ENCODE measurements around the gene ASB6. TPM values are rescaled to one million over a fixed set of nuclear protein-coding genes. Genes with fewer than 3 reads are reported as not detected.

Gene ASB6
- polyA plus RNA-seq, 2 of the 4 experiments (the other 2 are of a cell fraction): 9.2 to 17.3 TPM

- ChIA-PET CTCF (interaction anchor here (0.6 to 23.2 kb wide), 21 partner anchors 11 to 588 kb away, joined by 3 to 653 read pairs (median 4); no protein-coding TSS in a partner anchor), POLR2A (interaction anchor here (1.0 kb wide), 1 partner anchor 157 kb away, joined by 5 read pairs; no protein-coding TSS in a partner anchor)
- Histone ChIP-seq H3K4me1 (peaks cover 47% of the 10 kb centered on the region), H3K27ac (peak overlapping the region; percentile 63 to 100), H3K4me3 (no peak overlapping the region), H3K9me3 (no peaks in the 10 kb centered on the region), H3K4me2 (peak overlapping the region; percentile 11; the same call in 1 of the 3 replicates)
- ATAC-seq: peak; percentile 84 to 88
- peak; percentile 78 for FAIRE-seq
- 7% methylated on average over 1 of the region's 1 CpG for WGBS (ENCODE audit: missing lambda C conversion rate)
- TF ChIP-seq ZC3H11A (IDR thresholded peaks at IDR 0.05) (no peak), MAX (IDR thresholded peaks at IDR 0.05) (peak; percentile 68; the same call in 1 of the 2 replicates), CTCF (IDR thresholded peaks at IDR 0.05) (peak; percentile 89), RAD21 (conservative IDR thresholded peaks at IDR 0.05 in 1 of 2, IDR thresholded peaks at IDR 0.05 in 1 of 2) (peak; percentile 89 to 97), HOXB5 (CRISPR knock-in tag; IDR thresholded peaks at IDR 0.05) (no peak), ZSCAN20 (CRISPR knock-in tag; IDR thresholded peaks at IDR 0.05) (no peak), GATA3 (IDR thresholded peaks at IDR 0.05; ENCODE audit: borderline replicate concordance) (0 out of 2 replicates have a peak, but pooled peaks have one; percentile 10), FOSL2 (IDR thresholded peaks at IDR 0.05) (no peak), FOSL2 (CRISPR knock-in tag; IDR thresholded peaks at IDR 0.05) (peak; percentile 32; the same call in 1 of the 2 replicates), ELK1 (IDR thresholded peaks at IDR 0.05; ENCODE audit: low read depth, low read length) (no peak), SMC3 (IDR thresholded peaks at IDR 0.05) (peak; percentile 75), HOXB13 (CRISPR knock-in tag; IDR thresholded peaks at IDR 0.05; ENCODE audit: low read depth) (no peak), EHF (CRISPR knock-in tag; IDR thresholded peaks at IDR 0.05) (no peak)
- peak; percentile 72 to 86 for DNase-seq (ENCODE audit: low read depth in 1 of 2, low spot score in 1 of 2)
Observed at GRCh38 chr9:129617167-129617566, 24.8 kb downstream of the ASB6 start.

GRCh38 chr9:129615407-129616285 is 26.3 kb downstream of the ASB6 start:
- Histone ChIP-seq H3K4me2 (no peak overlapping the region), H3K27ac (peak overlapping the region in 1 of 2 experiments; percentile 100; a peak in 2 of 6 replicates), H3K4me1 (peaks cover 55% of the 10 kb centered on the region), H3K4me3 (no peak overlapping the region), H3K9me3 (no peaks in the 10 kb centered on the region)
- POLR2A ChIA-PET: no interaction called here
- 83% methylated on average over 29 of the region's 31 CpGs for WGBS (ENCODE audit: missing lambda C conversion rate)
- DNase-seq (ENCODE audit: low read depth in 1 of 2, low spot score in 1 of 2): no peak
- no peak for TF ChIP-seq RCOR1 (IDR thresholded peaks at IDR 0.05; ENCODE audit: low read depth, low read length)
- TF ChIP-seq PHF8 (IDR thresholded peaks at IDR 0.05; ENCODE audit: borderline replicate concordance, low read depth): no peak
- TF ChIP-seq FOSL2 (IDR thresholded peaks at IDR 0.05): no peak
- TF ChIP-seq FOSL2 (CRISPR knock-in tag; IDR thresholded peaks at IDR 0.05): no peak
- no peak for TF ChIP-seq MYC (IDR thresholded peaks at IDR 0.05; ENCODE audit: borderline replicate concordance, low read length)
- TF ChIP-seq MAX (IDR thresholded peaks at IDR 0.05): no peak
- TF ChIP-seq KDM1A (IDR thresholded peaks at IDR 0.05; ENCODE audit: low read depth): no peak
- no peak for TF ChIP-seq NFE2L2 (conservative IDR thresholded peaks at IDR 0.05; ENCODE audit: low read length)
- no peak for TF ChIP-seq HOXA7 (CRISPR knock-in tag; IDR thresholded peaks at IDR 0.05)
- no peak for TF ChIP-seq PBX3 (IDR thresholded peaks at IDR 0.05)
- CTCF ChIA-PET: interaction anchor here (0.6 to 23.2 kb wide), 11 partner anchors 7 to 480 kb away, joined by 3 to 653 read pairs (median 3); partner anchors contain the start of genes C9orf50 and NTMT1
- ATAC-seq: no peak
- FAIRE-seq: no peak
